Stimulated activated CD8-positive, alpha-beta memory T cell treated with anti-CD3 and anti-CD28 coated beads, Interleukin-2, amount 100 ng/mL, for 1 hour (primary cell): ENCODE measurements around the gene CPO.
"Not testable (repeated sequence)": the region's sequence is repeated elsewhere in the genome, so short reads cannot be mapped to it uniquely, and the experiment has no call there.

Source experiments
- DNase-seq, 2 donors: peaks; one replicate each; pipeline ENCODE4 v3.0.0-alpha.2; 2020; ENCODE audit warnings: low read depth in 2 of 2

Gene CPO, protein sequence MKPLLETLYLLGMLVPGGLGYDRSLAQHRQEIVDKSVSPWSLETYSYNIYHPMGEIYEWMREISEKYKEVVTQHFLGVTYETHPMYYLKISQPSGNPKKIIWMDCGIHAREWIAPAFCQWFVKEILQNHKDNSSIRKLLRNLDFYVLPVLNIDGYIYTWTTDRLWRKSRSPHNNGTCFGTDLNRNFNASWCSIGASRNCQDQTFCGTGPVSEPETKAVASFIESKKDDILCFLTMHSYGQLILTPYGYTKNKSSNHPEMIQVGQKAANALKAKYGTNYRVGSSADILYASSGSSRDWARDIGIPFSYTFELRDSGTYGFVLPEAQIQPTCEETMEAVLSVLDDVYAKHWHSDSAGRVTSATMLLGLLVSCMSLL

DNA sequence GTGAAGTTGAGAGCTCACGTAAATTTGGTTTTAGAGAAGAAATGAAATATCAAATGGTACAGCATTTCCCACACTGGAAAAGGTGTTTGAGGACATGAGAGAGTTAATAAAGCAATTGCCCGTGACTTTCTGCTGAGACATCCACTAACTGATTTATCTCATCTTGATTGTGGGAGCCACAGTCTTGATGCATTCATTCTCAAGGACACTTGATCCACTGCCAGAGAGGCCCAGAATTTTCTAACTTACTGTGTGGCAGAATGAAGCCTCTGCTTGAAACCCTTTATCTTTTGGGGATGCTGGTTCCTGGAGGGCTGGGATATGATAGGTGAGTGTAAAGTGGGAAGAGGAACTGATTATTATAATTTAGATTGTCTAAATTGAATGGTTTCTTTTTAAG lies at the start of gene CPO:
TSS of gene CPO (plus strand) at position 179 of the 400 bp plus-strand sequence. CDS start at position 261, 82 bp downstream.
- no peak for DNase-seq

DNA sequence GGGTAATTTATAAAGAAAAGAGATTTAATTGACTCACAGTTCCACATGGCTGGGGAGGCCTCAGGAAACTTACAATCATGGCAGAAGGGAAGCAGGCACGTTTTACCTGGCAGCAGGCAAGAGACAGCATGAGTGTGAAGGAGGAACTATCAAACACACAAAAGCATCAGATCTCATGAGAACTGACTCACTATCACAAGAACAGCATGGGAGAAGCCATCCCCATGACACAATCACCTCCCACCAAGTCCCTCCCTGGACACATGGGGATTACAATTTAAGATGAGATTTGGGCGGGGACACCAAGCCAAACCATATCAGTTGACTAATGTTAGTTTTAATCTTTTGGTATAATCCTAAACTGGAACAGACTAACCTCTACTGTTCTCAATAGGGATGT lies 49.1 kb upstream of the CPO start:
- no peak for DNase-seq

DNA sequence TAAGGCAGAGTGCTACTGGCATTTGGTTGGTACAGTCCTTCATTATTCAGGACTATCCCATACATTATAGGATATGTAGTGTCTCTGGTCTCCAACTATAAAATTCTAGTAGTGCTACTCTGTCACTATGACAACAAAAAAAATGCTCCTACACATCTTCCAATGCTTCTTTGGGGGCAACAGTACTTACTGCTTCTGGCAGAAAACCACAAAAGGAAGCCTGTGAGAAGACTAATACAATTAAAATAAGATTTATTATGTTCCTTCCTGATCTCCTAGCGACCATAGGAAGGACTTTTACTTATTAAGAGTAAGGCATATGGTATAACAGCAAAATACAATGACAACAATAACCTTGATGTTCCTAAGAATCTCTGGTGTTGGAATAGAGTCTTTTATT lies 48.4 kb upstream of the CPO start:
- no peak for DNase-seq

DNA sequence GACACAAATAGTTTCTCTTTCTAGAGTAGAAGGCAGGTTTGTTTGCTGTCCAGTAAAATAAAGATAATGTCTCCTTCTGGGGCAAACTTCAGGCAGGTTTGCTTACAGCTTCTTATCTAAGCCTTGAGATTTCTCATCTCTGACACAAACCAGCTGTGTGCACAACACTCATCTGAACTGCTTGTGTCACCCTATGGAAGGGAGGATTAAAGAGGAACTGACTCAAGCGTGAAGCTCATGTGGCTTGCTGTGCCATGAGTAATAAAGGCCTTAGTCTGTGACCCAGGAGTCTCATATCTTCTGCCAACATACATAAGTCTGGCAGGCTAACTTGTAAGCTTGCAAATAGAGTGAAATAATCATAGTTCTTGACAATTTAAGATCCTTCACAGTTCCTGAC lies 24.2 kb upstream of the CPO start:
- DNase-seq, result no peak

DNA sequence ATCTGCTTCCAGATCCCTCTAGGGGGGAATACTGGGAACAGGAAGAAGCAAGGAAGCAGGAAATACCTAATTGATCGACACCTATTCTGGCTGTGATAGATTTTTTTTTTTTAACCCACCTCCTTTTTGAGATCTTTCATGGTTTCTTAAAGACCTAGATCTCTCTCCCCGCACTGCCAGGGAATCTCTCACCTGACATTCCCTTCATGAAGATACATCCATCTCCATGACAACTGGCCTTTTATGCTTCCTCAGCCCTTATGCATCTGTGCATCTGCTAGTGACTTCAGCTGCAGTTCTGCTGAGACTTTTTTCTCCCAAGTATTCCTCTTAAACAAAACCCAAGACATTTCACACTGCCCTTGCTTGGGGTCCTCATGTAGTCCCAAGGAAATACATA lies 21.1 kb upstream of the CPO start:
- DNase-seq, result no peak

DNA sequence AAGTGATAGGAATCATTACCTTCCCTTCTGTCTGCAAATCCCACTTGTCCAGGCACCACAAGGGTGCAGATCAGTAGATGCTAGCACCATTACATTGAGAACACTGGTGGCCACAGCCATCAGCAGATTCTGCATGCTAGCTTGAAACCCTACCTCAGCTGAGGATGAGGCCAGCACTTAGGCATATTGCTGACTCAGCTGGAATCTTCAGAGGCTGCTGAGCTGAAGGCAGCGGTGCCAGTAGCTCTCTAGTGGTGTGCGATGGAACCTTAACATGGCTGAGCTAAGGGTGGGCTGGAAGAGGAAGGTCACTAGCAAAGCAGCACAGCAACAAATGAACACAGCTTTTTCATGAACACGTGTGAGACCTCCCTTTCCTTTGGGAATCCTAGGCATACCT lies 19.0 kb upstream of the CPO start:
- DNase-seq, result no peak

DNA sequence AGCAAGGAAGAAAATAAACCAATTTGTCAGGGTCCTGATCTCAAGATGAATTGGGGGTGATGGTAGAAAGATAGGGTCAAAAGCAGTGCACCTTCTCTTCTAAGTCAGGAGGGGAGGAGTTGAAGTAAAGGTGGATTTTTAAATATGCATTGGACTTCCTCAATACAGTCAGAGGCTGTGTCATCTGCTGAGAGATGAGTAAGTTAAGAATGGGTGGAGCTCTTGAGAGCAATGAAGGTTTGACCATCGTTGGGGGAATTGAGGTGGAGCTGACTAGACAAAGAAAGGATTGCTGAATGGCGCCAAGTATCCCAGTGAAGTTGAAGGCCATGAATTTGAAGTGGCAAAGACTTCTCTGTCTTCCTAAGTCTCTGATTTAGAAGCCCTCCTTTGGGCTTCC lies 18.4 kb upstream of the CPO start:
- DNase-seq, result no peak

DNA sequence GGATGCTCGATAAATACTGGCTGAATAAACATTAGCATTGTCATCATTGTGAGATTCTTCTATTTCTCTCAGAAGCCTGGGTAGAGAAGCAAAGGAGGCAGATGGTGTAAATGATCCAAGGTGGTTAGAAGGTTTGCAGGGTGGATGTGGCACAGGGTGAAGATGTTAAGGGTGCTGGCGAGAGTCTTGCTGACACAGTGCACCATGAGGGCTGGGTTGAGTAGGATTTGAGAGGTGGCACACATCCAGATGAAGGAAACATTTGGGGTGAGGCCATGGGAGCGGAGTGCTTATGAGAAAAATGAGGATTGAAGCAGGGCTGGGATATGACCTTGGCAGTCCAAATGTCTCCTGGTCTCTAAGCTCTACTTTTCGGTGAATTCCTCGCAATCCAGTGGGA lies 17.8 kb upstream of the CPO start:
- DNase-seq, result no peak

DNA sequence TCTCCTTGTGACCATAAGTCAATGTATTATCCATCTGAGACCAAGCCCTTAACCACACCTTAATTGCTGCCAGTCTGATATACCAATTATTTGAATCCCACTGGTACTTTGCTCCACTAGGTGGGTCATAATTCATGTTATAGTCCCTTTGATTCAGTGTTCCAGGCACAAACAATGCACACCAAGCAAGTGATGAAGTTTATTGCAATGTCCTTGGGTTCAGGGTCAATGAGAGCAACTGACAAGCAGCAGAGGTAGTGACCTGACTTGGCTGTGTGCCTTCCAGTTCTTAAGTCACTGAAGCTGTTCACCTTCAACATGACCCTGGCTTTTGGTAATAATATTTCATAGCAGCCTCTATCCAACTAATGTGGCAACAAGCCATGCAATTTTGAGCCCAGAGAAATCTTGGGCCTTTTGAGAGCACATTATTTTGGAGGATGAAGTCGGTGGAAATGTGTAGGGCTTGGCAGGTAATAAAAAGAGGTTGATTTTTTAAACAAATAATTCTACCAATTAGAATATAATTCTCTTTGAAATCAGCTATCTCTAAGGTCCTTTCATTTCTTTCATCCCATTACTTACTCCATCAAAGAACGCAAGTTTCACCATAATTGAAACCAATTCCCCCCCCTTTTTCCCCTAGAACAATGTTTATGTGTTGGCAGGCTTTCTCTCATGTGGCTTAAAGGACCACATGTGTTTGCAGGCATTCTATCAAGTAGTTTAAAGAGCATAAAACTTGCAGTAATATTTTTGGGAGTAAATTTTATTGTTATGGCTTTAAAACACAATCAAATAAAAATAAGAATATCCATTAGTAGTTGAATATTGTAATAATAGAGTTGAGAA lies 3.1 kb upstream of the CPO start:
- no peak for DNase-seq

DNA sequence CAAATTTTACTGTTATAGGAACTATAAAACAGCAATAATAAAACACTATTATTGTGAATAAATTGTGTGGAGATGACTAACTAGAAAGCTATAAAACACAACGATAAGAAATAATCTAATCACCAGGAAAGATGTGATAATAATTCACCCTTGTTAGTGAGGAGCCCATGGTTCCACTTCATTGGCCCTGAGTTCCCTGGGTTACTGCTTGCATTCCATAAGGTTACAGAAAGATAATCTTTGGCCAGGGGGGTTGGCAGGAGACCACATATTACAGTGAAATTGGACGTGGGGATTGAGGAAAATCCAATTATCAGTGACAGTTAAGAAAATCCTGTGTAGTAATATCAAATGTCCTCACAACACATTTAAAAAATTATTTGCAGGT lies 2.5 kb upstream of the CPO start:
- no peak for DNase-seq

DNA sequence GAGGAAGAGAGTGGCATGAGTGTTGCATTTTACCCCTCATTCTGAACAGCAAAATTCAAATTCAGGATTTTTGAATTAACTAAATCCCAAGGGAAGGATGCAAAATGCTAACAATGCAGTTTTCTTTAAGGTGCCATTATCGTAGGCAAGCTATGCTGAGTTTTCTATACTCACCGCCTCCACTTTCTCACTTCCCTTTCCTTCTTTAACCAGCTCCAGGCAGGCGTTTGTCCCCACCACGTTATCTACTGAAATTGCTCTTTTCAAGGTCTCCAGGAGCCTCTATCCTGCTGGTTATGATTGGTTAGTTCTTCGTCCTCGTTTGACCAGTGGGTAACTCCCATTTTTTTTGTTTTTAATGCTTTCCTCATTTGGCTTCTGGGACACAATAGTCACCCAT lies 1.8 kb upstream of the CPO start:
- DNase-seq, result no peak

DNA sequence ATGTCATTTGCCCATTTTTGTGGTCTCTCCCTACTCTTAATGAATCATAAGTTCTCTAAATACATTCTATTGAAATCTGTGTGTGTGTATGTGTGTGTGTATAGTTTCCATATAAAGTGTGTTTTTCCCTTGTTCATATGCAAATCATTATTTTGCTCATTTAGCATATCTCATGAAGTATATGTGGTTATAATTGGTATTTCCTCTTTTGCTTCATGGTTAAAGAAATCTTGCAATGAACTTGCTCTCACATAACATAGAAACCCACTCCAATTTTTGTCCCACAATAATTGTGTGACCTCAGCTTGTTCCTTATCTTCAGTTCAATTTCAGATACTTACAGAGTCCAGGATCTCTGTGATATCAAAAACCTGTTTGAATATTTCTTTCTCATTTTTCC lies 1.2 kb downstream of the CPO start:
- DNase-seq, result no peak

DNA sequence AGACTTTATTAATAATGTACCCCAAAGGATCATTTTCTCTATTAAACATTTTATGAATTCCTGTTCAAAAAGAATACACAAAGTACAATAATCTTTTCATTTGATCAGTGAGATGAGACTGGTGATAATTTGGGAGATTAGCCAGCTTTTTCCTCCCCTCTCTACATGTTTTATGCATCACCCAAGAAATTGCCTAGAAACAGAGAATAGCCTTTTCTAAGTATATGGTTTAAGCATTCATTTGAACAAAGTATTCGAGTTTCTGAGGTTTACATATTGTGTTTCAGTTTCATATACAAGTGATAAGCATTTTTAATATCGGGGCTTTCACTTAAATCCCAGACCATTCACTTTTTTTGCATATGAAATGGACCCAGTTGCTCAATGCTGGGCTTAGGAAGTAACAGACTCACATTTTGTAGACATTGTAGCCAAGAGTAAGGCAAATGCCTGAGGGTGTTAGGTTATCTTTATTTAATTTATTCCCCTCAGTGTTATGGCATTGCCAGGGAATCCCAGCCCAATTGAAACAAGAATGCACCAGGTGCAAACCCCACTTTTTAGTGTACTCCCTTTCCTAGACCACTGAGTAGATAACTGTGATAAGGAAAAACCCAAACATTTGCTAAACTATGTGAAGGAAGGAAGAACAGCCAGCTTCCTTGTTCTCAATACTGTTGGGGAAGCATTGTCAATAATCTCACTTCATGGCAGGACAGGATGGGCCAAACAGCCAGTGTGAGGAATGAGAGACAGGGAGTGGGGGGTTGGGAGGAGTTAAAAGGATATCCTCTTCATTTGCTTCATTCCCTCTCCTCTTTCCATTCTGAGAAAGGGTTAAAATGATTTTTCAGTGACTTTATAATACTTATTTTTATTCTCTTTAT lies 3.5 kb downstream of the CPO start:
- DNase-seq, result no peak

DNA sequence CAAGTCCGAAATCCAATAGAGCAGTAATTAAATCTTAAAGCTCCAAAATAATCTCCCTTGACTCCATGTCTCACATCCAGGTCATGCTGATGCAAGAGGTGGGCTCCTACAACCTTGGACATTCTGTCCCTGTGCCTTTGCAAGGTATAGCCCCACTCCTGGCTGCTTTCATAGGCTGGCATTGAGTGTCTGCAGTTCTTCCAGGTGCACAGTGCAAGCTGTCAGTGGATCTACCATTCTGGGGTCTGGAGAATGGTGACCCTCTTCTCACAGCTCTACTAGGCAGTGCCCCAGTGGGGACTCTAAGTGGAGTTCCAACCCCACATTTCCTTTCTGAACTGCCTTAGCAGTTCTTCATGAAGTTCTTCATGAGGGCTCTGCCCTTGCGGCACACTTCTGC lies 14.1 kb downstream of the CPO start:
- DNase-seq, result not testable (repeated sequence)

DNA sequence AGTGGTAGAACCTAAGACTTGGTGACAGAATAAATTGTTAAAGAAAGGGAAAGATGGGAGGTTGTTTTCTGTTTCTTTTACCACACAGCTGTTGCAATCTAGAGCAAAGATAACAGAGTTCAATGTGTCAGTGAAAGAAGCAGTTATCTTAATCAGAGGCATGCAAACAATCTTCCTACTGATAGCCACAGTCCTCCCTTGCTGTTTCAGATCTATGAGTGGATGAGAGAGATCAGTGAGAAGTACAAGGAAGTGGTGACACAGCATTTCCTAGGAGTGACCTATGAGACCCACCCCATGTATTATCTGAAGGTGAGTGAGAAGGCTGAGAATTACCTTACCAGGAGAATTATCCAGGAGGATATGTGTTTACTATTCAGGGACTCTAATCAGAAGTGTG lies 15.9 kb downstream of the CPO start:
- DNase-seq, result no peak

DNA sequence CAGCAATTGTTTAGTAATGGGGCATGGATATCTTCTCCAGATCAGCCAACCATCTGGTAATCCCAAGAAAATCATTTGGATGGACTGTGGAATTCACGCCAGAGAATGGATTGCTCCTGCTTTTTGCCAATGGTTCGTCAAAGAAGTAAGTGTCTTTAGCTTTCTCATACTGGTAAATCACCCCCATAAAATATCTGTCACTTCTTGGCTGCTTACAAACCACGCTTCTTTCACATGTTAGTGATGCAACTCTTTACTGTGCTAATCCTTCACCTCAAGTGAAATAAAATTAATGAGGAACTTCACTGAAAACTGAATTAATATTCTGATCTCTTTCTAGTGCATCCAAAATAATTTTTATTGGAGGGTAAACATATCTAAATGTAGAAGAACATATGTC lies 18.9 kb downstream of the CPO start:
- no peak for DNase-seq

DNA sequence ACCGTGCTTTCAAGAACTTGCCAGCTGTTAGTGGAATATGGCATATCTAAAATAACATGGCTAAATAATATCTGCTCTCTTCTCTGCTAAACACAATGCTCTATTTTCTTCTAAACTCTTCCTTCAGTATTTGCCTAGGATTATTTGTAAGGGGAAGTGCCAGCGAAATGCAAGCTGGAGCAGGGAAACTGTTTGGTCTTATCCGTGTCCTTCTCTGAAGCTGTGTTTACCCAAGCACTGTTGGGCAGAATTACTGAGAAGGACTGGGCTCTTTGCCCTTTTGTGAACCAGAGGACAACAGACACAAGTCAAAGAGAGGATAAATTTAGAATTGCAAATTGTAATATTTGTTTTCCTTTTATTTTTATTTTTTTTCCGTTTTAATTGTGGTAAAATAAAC lies 23.6 kb downstream of the CPO start:
- DNase-seq, result no peak

DNA sequence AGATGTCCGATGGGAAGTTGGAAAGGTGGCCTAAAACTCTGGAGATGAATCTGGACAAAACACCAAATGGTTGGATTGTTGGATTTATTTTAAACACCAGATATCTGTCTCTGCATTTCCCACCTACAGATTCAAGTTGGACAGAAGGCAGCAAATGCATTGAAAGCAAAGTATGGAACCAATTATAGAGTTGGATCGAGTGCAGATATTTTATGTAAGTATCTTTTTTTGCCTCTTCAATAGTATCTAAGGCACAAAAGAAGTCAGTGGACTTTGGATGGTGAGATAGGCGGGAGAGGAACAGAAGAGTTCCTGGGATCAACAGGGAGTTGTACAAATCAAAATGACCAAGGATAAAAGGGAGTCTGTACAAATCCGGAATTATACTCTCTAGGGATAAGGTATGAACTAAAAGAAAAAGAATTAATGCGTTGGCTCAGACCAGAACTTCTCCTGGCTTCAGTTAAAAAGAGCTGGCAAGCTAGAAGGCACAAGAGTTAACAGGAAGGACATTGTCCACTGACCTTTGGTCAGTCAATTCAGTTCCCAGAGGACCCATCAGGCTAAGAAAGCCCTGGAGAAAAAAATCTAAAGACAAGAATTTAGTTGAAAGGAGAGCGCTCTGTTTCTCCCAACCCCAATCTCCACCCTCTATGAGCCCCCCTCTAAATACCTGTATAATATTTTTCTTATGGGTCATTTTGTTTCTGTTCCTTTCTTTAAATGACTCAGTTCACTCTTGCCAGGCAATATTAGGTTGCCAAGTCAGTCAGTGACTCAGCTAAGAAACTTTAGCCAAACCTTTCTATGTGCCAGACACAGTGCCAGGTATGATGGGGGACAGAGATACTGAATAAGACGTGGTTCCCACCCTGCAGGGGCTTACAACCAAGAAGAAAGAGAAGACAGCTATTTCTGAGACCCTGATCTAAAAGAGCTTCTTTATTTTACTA lies 29.1 kb downstream of the CPO start:
- no peak for DNase-seq

DNA sequence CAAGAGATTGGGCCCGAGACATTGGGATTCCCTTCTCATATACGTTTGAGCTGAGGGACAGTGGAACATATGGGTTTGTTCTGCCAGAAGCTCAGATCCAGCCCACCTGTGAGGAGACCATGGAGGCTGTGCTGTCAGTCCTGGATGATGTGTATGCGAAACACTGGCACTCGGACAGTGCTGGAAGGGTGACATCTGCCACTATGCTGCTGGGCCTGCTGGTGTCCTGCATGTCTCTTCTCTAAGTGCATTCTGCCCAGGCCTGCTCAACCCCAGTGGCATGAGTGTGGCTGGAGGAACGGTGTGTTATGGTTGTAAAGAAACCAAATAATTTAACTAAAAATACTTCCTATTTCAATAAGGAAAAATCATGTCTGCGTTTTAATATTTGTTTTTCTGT lies 29.9 kb downstream of the CPO start:
- DNase-seq, result no peak

DNA sequence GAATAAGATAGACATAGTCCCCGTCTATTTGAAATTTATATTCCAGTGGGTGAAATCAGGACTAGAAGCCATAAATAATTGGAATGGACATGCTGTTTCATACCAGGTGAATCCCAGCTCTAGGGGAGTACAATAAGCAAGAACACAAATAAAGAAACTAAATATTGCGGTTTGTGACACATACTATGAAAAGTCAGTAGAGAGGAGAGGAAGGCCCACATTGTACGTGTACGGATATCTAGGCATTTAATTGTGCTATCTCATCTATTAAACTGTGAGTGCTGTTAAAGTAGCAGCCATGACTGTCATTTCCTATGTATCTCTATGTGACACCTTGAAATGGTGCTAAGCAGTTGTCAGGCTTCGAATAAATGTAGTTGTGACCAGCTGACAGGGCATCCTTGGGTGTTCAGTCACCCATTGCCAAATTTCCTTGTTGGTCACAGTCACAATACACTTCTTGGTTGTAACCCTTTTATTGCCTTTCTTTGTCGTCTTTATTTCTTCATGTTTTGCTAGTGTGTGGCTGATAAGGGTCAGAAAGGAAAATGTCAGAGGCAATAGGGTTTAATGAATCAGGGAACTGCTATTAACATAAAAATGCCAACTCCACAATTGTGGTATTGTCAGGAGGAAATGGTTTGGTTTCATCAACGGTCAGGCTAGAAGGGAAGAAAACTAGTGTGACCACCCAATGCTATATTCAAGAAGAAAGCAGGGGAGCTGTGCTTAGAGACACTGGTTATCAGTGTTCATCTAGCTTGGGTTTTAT lies 31.5 kb downstream of the CPO start:
- no peak for DNase-seq
